Forelimb muscle (tissue), 1 donor: Measurements from ENCODE around the gene ARHGEF6. TPM values are rescaled to one million over a fixed set of nuclear protein-coding genes. Genes with fewer than 3 reads are reported as not detected.

Experiments
- DNase-seq: peaks from one replicate; pipeline ENCODE4 v3.0.0-alpha.2; 2013; ENCODE audit warnings: low read depth
- polyA plus RNA-seq: library from polyadenylated mRNA; unstranded; fragments of 120-200 nt; gene quantifications from one replicate; pipeline ENCODE4 v1.2.1, GENCODE V29; 2013; ENCODE audit not compliant: insufficient read length

Gene ARHGEF6
- polyA plus RNA-seq, 1 donor, result 45.3 TPM

- no peak for DNase-seq
Measured at GRCh38 chrX:136745215-136746173, 35.2 kb downstream of the ARHGEF6 start.

- DNase-seq, result no peak
Measured at GRCh38 chrX:136742721-136743379, 37.9 kb downstream of the ARHGEF6 start.

- DNase-seq, result no peak
Measured at GRCh38 chrX:136738049-136738729, 42.5 kb downstream of the ARHGEF6 start.

- no peak for DNase-seq
Measured at GRCh38 chrX:136736690-136737089, 44.0 kb downstream of the ARHGEF6 start.

- DNase-seq, result no peak
Measured at GRCh38 chrX:136735601-136736000, 45.1 kb downstream of the ARHGEF6 start.

- no peak for DNase-seq
Measured at GRCh38 chrX:136733613-136734012, 47.1 kb downstream of the ARHGEF6 start.

GRCh38 chrX:136731798-136732197, 48.9 kb downstream of the ARHGEF6 start:
- no peak for DNase-seq

GRCh38 chrX:136731207-136731782, 49.4 kb downstream of the ARHGEF6 start:
- no peak for DNase-seq

- DNase-seq, result no peak
Measured at GRCh38 chrX:136728393-136728792, 52.3 kb downstream of the ARHGEF6 start.

- DNase-seq, result no peak
Measured at GRCh38 chrX:136725441-136726104, 55.2 kb downstream of the ARHGEF6 start.

- DNase-seq, result no peak
Measured at GRCh38 chrX:136718091-136718490, 62.6 kb downstream of the ARHGEF6 start.

- no peak for DNase-seq
Measured at GRCh38 chrX:136714626-136715599, 65.8 kb downstream of the ARHGEF6 start.

- no peak for DNase-seq
Measured at GRCh38 chrX:136712650-136713310, 68.0 kb downstream of the ARHGEF6 start.

- no peak for DNase-seq
Measured at GRCh38 chrX:136711147-136711546, 69.6 kb downstream of the ARHGEF6 start.

GRCh38 chrX:136710325-136710951, 70.3 kb downstream of the ARHGEF6 start:
- DNase-seq, result no peak

- no peak for DNase-seq
Measured at GRCh38 chrX:136708348-136708747, 72.4 kb downstream of the ARHGEF6 start.

GRCh38 chrX:136697156-136697555, 83.6 kb downstream of the ARHGEF6 start:
- DNase-seq, result no peak

- DNase-seq, result peak; percentile 32
Measured at GRCh38 chrX:136694431-136695087, 86.2 kb downstream of the ARHGEF6 start.

- no peak for DNase-seq
Measured at GRCh38 chrX:136692271-136692670, 88.5 kb downstream of the ARHGEF6 start.
